PFSK-1 (cell line): ENCODE data around the gene TRPM3.

ENCODE experiments used
- POLR2AphosphoS5 ChIP-seq: IDR thresholded peaks from 2 replicates; pipeline ENCODE4 v1.6.1; 2012; ENCODE audit warnings: low read depth, mild to moderate bottlenecking, control low read depth, low read length, moderate library complexity
- TF ChIP-seq, protein P1 (sequence below), 2 experiments: IDR thresholded peaks; 2 replicates each; pipeline versions ENCODE4 v1.6.1 to v1.8.0; 2011 to 2012; ENCODE audit warnings: low read depth in 2 of 2, low read length in 2 of 2, control low read depth in 1 of 2, inconsistent platforms in 1 of 2, mild to moderate bottlenecking in 1 of 2, moderate library complexity in 1 of 2; ENCODE audit not compliant: insufficient read depth in 1 of 2

- no peak for TF ChIP-seq POLR2AphosphoS5
- TF ChIP-seq, protein P1, sequence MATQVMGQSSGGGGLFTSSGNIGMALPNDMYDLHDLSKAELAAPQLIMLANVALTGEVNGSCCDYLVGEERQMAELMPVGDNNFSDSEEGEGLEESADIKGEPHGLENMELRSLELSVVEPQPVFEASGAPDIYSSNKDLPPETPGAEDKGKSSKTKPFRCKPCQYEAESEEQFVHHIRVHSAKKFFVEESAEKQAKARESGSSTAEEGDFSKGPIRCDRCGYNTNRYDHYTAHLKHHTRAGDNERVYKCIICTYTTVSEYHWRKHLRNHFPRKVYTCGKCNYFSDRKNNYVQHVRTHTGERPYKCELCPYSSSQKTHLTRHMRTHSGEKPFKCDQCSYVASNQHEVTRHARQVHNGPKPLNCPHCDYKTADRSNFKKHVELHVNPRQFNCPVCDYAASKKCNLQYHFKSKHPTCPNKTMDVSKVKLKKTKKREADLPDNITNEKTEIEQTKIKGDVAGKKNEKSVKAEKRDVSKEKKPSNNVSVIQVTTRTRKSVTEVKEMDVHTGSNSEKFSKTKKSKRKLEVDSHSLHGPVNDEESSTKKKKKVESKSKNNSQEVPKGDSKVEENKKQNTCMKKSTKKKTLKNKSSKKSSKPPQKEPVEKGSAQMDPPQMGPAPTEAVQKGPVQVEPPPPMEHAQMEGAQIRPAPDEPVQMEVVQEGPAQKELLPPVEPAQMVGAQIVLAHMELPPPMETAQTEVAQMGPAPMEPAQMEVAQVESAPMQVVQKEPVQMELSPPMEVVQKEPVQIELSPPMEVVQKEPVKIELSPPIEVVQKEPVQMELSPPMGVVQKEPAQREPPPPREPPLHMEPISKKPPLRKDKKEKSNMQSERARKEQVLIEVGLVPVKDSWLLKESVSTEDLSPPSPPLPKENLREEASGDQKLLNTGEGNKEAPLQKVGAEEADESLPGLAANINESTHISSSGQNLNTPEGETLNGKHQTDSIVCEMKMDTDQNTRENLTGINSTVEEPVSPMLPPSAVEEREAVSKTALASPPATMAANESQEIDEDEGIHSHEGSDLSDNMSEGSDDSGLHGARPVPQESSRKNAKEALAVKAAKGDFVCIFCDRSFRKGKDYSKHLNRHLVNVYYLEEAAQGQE (IDR thresholded peaks at IDR 0.05; ENCODE audit: insufficient read depth in 1 of 2, low read depth in 2 of 2, low read length in 2 of 2): no peak
These were observed 281.2 kb downstream of the TRPM3 start for GRCh38 chr9:70840266-70840665.
